ENCODE measurements around the gene GRAMD4. TPM values are rescaled to one million over a fixed set of nuclear protein-coding genes. Genes with fewer than 3 reads are reported as not detected.

GRAMD4 gene
- total and polyA plus RNA-seq, 12 donors = 29.3 to 143 (median 63.9) TPM

GRCh38 chr22:46612904-46613605 is 7.1 kb upstream of the GRAMD4 start:
- ATAC-seq = peak; percentile 50 to 70 (median 63)
- peaks cover 28 to 64% (median 37%) of the 10 kb centered on the region in 9 donors for H3K4me1 ChIP-seq
- no peak for DNase-seq

GRCh38 chr22:46613606-46614021 is 6.6 kb upstream of the GRAMD4 start:
- ATAC-seq (peak; percentile 6 to 42 (median 24)), DNase-seq (no peak)
- H3K27me3 ChIP-seq = no peaks in the 10 kb centered on the region
- peaks cover 33 to 70% (median 42%) of the 10 kb centered on the region in 9 donors for H3K4me1 ChIP-seq
- intact Hi-C loops (cut with DNase I) = no loop called here
- no peak for TF ChIP-seq CTCF (IDR thresholded peaks at IDR 0.05)
- no peaks in the 10 kb centered on the region for H3K9me3 ChIP-seq
- no peaks in the 10 kb centered on the region for H3K36me3 ChIP-seq
- WGBS, 2 donors = 58 to 64% methylated on average over 13 of the region's 13 CpGs
- peak overlapping the region in 8 of 10 donors; percentile 26 to 76 (median 62) for H3K27ac ChIP-seq
- peak overlapping the region in 2 of 10 donors; percentile 13 to 35 for H3K4me3 ChIP-seq

More at GRCh38 chr22:46612904-46613605, 7.1 kb upstream of the GRAMD4 start:
- TF ChIP-seq CTCF (IDR thresholded peaks at IDR 0.05) = no peak
- no peaks in the 10 kb centered on the region for H3K27me3 ChIP-seq
- peak overlapping the region in 9 of 10 donors; percentile 21 to 76 (median 60) for H3K27ac ChIP-seq
- H3K36me3 ChIP-seq = no peaks in the 10 kb centered on the region
- no peaks in the 10 kb centered on the region for H3K9me3 ChIP-seq
- 38 to 39% methylated on average over 23 of the region's 23 CpGs for WGBS, 2 donors
- intact Hi-C loops (cut with DNase I) = no loop called here
- peak overlapping the region in 2 of 10 donors; percentile 13 to 35 for H3K4me3 ChIP-seq

DNA sequence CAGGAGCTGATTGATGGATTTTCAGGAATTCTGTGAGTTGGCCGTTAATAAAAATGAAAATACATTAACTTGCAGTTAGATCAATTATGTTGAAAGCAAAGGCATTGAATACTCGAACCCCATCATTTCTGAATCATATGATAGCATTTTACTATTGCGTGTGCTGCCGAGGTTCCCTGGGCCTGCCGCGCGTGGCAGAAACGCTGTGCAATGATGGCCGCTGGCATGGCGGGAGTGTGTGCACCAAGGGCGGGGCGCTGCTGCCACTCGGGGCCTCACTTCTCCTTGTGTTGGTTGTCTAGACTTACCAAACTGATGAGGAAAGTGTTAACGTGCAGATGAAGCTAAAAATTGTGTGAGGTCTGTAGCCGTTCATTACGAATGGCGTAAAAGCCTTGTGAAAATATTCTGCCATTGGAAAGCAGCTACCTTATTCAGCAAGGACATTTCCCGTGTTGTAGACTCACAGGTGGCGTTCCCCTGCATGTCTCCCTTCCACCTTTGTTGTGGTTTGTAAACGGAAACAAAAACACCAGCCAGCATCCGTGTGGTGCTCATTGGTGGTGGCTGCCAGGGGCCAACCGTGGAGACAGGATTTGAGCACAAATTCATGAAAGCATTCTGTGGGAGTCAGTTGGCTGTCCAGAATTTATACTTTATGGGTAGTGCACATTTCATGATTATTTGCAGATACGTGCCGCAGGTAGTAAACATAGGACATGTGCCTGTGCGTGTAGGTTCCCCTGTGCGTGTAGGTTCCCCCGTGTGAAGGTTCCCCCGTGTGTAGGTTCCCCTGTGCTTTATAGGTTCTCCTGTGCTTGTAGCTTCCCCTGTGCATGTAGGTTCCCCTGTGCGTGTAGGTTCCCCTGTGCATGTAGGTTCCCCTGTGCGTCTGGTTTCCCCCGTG is 5.9 kb upstream of the GRAMD4 start:
- intact Hi-C loops (cut with DNase I) = no loop called here
- no peak for TF ChIP-seq CTCF (IDR thresholded peaks at IDR 0.05)
- Histone ChIP-seq H3K27ac (peak overlapping the region in 3 of 10 donors; percentile 26 to 76 (median 74)), H3K4me3 (peak overlapping the region in 2 of 10 donors; percentile 13 to 35), H3K36me3 (no peaks in the 10 kb centered on the region), H3K4me1 (peaks cover 40 to 74% (median 49%) of the 10 kb centered on the region in 9 donors), H3K27me3 (no peaks in the 10 kb centered on the region), H3K9me3 (no peaks in the 10 kb centered on the region)
- WGBS, 2 donors = 81 to 82% methylated on average over 31 of the region's 31 CpGs
- no peak for DNase-seq
- no peak for ATAC-seq
